LoVo (cell line): ENCODE data around the gene LRRC28.
"Not testable (repeated sequence)": the region's sequence is repeated elsewhere in the genome, so short reads cannot be mapped to it uniquely, and the experiment has no call there.

Experiments
- DNase-seq: peaks from one replicate; pipeline ENCODE4 v3.0.0-alpha.2; 2016; ENCODE audit warnings: low spot score

The LRRC28 gene

GRCh38 chr15:99396375-99396774 is 145.1 kb downstream of the LRRC28 start:
- no peak for DNase-seq

- no peak for DNase-seq
These were observed 147.8 kb downstream of the LRRC28 start for GRCh38 chr15:99399061-99399460.

DNA sequence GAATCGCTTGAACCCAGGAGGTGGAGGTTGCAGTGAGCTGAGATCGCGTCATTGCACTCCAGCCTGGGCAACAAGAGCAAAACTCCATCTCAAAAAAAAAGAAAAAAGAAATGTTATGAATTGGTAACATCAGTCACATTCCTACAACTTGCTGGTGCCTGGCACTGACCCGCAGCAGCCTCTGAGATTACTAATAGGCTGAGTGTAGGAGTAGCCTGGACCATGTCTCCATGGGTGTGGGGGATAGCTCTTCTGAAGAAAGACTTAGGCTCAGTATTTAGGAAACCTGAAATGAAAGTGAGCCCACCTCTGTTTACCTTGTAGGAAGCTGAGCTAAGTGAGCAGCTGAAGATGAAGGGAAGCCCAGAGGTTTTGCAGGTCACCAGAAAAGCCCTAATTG is 148.3 kb downstream of the LRRC28 start:
- DNase-seq, result no peak

GRCh38 chr15:99401216-99401615 is 149.9 kb downstream of the LRRC28 start:
- not testable (repeated sequence) for DNase-seq

- no peak for DNase-seq
These were observed 150.9 kb downstream of the LRRC28 start for GRCh38 chr15:99402014-99402729.

DNA sequence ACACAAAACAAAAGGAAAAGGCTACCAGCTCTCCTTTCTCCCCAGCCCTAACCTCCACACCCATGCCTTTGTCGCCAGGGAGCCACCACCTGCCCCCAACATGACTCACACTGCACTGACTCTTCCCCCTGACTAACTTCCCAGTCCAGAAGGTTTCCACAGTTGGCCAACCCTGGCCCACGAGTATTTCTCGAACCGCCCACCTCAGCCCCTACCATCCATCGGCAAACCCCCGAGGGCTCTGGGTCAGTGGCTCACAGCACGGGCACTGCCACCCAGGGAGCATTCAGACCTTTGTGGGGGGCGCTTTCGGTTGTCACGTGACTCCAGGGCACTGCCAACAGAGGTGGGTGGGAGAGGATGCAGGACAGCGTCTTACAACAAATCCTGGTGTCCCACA is 152.3 kb downstream of the LRRC28 start:
- no peak for DNase-seq

GRCh38 chr15:99404454-99404853 is 153.2 kb downstream of the LRRC28 start:
- no peak for DNase-seq

DNA sequence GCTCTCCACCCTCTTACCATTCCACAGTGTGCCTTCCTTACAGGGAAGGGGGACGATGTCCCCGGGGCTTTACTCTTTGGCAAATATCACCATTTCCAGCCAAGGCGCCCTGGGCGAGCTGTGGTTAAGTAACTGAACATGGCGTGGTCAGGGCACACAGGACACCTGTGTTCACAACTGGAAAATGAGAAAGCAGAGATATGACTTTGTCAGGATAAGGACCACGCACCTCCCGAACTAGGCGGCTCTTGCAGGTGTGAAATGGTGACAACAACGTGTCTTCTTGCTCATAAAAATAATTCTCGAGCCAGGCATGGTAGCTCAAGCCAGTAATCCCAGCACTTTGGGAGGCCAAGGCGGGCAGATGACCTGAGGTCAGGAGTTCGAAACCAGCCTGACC is 154.8 kb downstream of the LRRC28 start:
- no peak for DNase-seq

GRCh38 chr15:99406716-99407487 is 155.6 kb downstream of the LRRC28 start:
- DNase-seq, result no peak

DNA sequence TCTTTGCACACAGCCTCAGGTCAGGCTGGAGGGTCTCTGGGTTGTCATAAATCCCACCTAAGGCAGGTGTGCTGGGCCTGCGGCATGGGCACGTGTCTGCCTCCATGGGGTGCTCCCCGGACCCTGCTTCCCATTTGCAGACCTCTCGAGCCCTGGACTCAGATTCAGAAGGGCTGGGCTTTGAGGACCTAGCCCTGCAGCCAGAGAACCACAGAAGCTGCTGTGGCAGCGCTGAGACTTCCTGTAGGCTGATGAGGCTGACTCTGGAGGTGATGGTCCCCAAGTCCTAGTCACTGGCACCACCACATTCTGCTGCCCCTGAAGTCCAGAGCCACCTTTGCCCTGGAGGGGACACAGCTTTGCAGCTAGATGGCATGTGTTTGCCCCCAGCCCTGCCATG is 156.4 kb downstream of the LRRC28 start:
- DNase-seq, result no peak

DNA sequence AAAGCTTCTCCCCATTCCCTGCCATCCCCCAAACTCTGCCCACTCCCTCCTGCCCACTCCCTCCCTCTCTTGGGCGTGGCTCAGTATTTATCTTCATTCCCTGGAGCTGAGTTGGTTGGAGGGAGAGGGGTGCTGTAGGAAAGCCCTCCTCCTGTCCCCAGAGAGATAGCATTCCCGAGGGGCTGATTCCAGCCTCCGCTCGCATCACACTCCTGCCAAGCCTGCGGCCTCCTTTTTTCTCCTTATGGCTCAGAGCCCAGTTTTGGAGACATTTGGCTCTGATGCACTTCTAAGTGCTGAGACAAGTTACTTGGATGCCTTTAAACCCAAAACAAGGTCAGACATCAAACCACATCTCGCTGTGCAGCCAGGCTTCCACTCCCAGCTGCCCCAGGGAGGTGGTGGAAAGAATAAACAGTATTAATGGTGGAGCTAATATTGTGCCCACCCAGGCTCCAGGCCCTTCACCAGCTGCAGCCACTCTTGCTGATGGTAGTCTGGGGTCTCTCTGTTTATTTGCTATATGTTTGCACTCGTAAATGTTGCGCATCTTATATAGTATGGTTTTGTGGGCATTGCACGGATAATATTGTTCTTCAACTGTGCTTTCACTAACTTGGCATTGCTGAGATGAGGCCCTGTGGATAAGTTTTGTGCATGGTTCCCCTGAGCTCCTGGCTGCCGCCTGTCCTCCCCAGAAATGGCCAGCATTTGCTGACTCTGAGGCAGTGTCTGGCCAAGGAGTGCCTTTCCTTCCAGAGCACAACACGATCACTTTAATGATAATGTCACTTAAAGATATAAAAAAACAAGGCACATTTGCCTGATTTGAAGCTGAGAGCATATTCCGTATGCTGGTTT is 157.2 kb downstream of the LRRC28 start:
- DNase-seq, result no peak

DNA sequence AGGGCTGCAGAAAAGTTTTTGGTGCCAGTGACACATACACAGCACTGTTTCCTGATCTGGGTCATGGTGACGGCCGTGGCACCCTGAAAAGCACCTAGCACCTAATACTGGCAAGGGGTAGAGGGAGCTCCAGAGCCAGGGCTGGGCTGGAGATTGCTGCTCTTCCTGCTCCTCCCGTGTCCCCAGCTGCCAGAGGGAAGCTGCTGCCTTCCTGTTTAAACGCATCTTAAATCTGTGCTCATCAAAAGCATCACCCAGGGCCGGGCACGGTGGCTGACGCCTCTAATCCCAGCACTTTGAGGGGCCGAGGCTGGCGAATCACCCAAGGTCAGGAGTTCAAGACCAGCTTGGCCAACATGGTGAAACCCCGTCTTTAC is 157.8 kb downstream of the LRRC28 start:
- peak; percentile 12 for DNase-seq

DNA sequence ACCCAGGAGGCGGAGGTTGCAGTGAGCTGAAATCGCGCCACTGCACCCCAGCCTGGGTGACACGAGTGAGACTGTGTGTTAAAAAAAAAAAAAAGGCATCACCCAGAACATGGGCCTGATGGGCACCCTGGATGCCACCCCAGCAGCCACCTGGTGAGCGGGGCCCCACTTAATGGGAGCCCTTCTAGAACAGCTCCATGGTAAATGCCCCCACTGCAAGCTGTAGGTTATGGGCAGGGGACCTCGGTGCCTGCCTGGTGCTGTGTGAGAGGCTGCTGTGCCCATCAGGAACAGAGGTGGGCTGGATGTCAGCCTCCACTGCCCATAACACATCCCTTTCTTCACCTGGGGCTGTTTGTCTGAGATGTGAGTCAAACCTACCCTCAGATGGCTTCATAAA is 158.3 kb downstream of the LRRC28 start:
- DNase-seq, result no peak

DNA sequence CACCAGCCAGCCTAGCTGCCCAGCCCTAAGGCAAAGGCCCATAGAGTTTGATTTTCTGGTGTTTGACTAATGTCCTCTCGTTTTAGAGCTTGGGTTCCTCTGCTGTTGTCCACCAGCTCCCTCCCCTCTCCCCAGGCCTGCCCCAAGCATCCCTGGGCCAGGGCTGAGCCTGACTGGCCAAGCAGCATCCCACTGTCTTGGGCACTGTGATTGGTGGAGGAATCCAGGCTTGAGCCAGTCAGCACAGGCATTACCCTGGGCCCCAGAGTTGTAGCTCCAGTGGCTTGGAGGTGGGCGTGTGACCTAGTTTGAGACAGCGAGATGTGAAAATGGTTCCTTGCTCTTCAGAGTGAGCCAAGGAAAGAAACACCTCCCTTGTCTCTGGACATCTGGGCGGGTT is 159.2 kb downstream of the LRRC28 start:
- no peak for DNase-seq

DNA sequence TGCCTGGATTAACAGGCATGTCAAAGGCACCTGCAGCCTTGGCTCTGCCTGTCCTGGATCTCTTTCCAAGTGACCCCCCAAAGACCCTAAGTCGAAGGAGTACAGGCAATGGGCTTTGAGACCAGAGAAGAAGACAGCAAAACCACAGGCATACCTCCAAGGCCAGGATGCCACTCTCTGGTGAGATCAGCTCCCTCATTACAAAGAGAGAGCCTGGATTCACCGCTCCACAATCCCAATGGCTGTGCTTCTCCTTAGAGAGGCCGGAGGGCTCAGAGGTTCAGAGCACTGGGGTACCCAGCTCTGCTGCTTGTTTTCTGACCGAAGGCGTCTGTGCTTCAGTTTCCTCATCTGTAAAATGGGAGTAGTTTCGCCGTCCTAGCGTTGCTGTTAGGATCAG is 160.0 kb downstream of the LRRC28 start:
- DNase-seq, result no peak

GRCh38 chr15:99412082-99412481 is 160.8 kb downstream of the LRRC28 start:
- no peak for DNase-seq

- DNase-seq, result no peak
These were observed 161.3 kb downstream of the LRRC28 start for GRCh38 chr15:99412626-99413025.

- no peak for DNase-seq
These were observed 162.9 kb downstream of the LRRC28 start for GRCh38 chr15:99413955-99414754.

- DNase-seq, result no peak
These were observed 163.8 kb downstream of the LRRC28 start for GRCh38 chr15:99414755-99415731.
